Endothelial cell of umbilical vein (primary cell): Measurements from ENCODE around the gene SLC25A26. TPM values are rescaled to one million over a fixed set of nuclear protein-coding genes. Genes with fewer than 3 reads are reported as not detected.

Experiments
- BruUV-seq: library from RNA; stranded (reverse); fragments of 400-500 nt; replicated peaks from 2 replicates; lab custom pipeline; 2021; lab: Mats Ljungman, UMichigan
- CTCF ChIA-PET: fragments of 300-600, 350-600 bp; sonication (Branson Sonifier 250); formaldehyde crosslinking; loops from one replicate; lab custom pipeline; 2021; ENCODE audit warnings: antibody characterized with exemption, inconsistent platforms; lab: Charles Lee
- POLR2A ChIA-PET: fragments of 300-600, 350-600 bp; sonication (Branson Sonifier 250); formaldehyde crosslinking; loops from one replicate; lab custom pipeline; 2021; ENCODE audit warnings: antibody characterized with exemption, inconsistent platforms; lab: Charles Lee
- DNase-seq: peaks from one replicate; pipeline ENCODE4 v3.0.0-alpha.2; 2011; ENCODE audit warnings: low read depth, low spot score
- FAIRE-seq: peaks from 2 replicates; lab custom pipeline; 2011; peaks lifted over from hg19 to GRCh38; lab: Jason Lieb, UNC
- H2AFZ ChIP-seq: 2 replicates; pipeline ENCODE4 v1.6.0; 2012; ENCODE audit warnings: low read depth, low read length, control low read depth, inconsistent platforms
- H3K27ac ChIP-seq: 2 replicates; pipeline ENCODE4 v1.5.1; 2011; ENCODE audit warnings: low read depth, mild to moderate bottlenecking, control low read depth, low read length, moderate library complexity; ENCODE audit not compliant: insufficient read depth
- H3K27me3 ChIP-seq, 2 experiments: 2 replicates each; pipeline versions ENCODE4 v1.6.0 to v1.6.1; 2011; ENCODE audit warnings: low read length in 2 of 2, mixed read lengths in 1 of 2; ENCODE audit not compliant: control insufficient read depth in 2 of 2, insufficient read depth in 2 of 2
- H3K36me3 ChIP-seq, 2 experiments: 2 replicates in 1 of 2; 3 replicates in 1 of 2; pipeline ENCODE4 v1.5.1; 2011; ENCODE audit warnings: low read length in 2 of 2, mild to moderate bottlenecking in 1 of 2, moderate library complexity in 1 of 2; ENCODE audit not compliant: control insufficient read depth in 2 of 2, insufficient read depth in 2 of 2; ENCODE audit errors: extremely low read depth in 1 of 2
- H3K4me1 ChIP-seq: 3 replicates; pipeline ENCODE4 v1.5.1; 2011; ENCODE audit warnings: mild to moderate bottlenecking, low read length; ENCODE audit not compliant: control insufficient read depth, insufficient read depth; ENCODE audit errors: extremely low read depth
- H3K4me2 ChIP-seq: 2 replicates; pipeline ENCODE4 v1.6.1; 2011; ENCODE audit warnings: low read length, control low read depth, mixed read lengths; ENCODE audit not compliant: insufficient read depth
- H3K4me3 ChIP-seq, 3 experiments: fragments of 200-600 bp in 1 of 3; sonication (generic), shearing (Covaris generic) in 1 of 3; replicated peaks in 1 of 3; 2 replicates each; pipeline ENCODE4 v1.5.1; 2011 to 2016; ENCODE audit warnings: control low read depth in 3 of 3, low read length in 3 of 3, mild to moderate bottlenecking in 2 of 3, inconsistent platforms in 1 of 3, low read depth in 1 of 3, moderate library complexity in 1 of 3; ENCODE audit not compliant: insufficient read depth in 1 of 3
- H3K79me2 ChIP-seq: 2 replicates; pipeline ENCODE4 v1.6.0; 2012; ENCODE audit warnings: low read length, inconsistent platforms; ENCODE audit not compliant: control insufficient read depth, insufficient read depth
- H3K9ac ChIP-seq: replicated peaks from 2 replicates; pipeline ENCODE3; 2011; ENCODE audit warnings: low read length, control low read depth; ENCODE audit not compliant: insufficient read depth; ENCODE audit errors: extremely low read depth
- H3K9me1 ChIP-seq: replicated peaks from 3 replicates; pipeline ENCODE4 v1.6.0; 2011; ENCODE audit warnings: mild to moderate bottlenecking, low read length; ENCODE audit not compliant: control insufficient read depth, insufficient read depth; ENCODE audit errors: extremely low read depth
- H3K9me3 ChIP-seq: replicated peaks from 2 replicates; pipeline ENCODE4 v1.5.1; 2012; ENCODE audit warnings: low read length, inconsistent platforms; ENCODE audit not compliant: control insufficient read depth, insufficient read depth
- H4K20me1 ChIP-seq: replicated peaks from 2 replicates; pipeline ENCODE3; 2011; ENCODE audit warnings: mild to moderate bottlenecking, low read length; ENCODE audit not compliant: control insufficient read depth, insufficient read depth; ENCODE audit errors: extremely low read depth
- CTCF ChIP-seq, 2 donors: IDR thresholded peaks; 1 replicate in 1 of 2; 2 replicates in 1 of 2; pipeline ENCODE4 v1.5.1; 2011; ENCODE audit warnings: low read length in 2 of 2, mild to moderate bottlenecking in 2 of 2, moderate library complexity in 2 of 2, control low read depth in 1 of 2, inconsistent platforms in 1 of 2, low read depth in 1 of 2; ENCODE audit not compliant: insufficient read depth in 1 of 2; ENCODE audit errors: extremely low read depth in 1 of 2
- EZH2 ChIP-seq: IDR thresholded peaks from 2 replicates; pipeline ENCODE4 v1.6.1; 2012; ENCODE audit warnings: borderline replicate concordance, low read depth, mild to moderate bottlenecking, moderate library complexity, low read length, inconsistent platforms; ENCODE audit not compliant: severe bottlenecking
- FOS ChIP-seq: IDR thresholded peaks from 2 replicates; pipeline ENCODE4 v1.6.1; 2011; ENCODE audit warnings: mild to moderate bottlenecking, low read length, moderate library complexity, borderline replicate concordance; ENCODE audit not compliant: insufficient read depth
- GATA2 ChIP-seq: IDR thresholded peaks from 2 replicates; pipeline ENCODE4 v1.7.0; 2011; ENCODE audit warnings: low read depth, mild to moderate bottlenecking, moderate library complexity, mixed read lengths, low read length; ENCODE audit not compliant: insufficient read length, insufficient read depth
- JUN ChIP-seq: IDR thresholded peaks from 2 replicates; pipeline ENCODE4 v1.6.1; 2011; ENCODE audit warnings: borderline replicate concordance, low read depth; ENCODE audit not compliant: insufficient read length, insufficient read depth
- MAX ChIP-seq: IDR thresholded peaks from 2 replicates; pipeline ENCODE4 v1.6.1; 2011; ENCODE audit not compliant: insufficient read depth, insufficient read length
- MYC ChIP-seq: IDR thresholded peaks from one replicate; pipeline ENCODE4 v1.6.1; 2011; ENCODE audit warnings: mild to moderate bottlenecking, low read depth, low read length
- POLR2A ChIP-seq: IDR thresholded peaks from 2 replicates; pipeline ENCODE4 v1.6.1; 2012; ENCODE audit warnings: low read depth, mild to moderate bottlenecking, control low read depth, low read length
- POLR2AphosphoS5 ChIP-seq: IDR thresholded peaks from 2 replicates; pipeline ENCODE4 v1.6.1; 2012; ENCODE audit warnings: low read depth, mild to moderate bottlenecking, control low read depth, low read length, moderate library complexity; ENCODE audit not compliant: insufficient read depth
- dilution Hi-C: fragments of 300-500 bp; cut with MboI; formaldehyde crosslinking; loops from one replicate; pipeline ENCODE4 v1.15.0; 2019; ENCODE audit warnings: low sequenced_read_pairs; ENCODE audit not compliant: extremely low pct_ligation_motif_present
- intact Hi-C: fragments of 100-400 bp; cut with micrococcal nuclease; formaldehyde crosslinking; loops from one replicate; pipeline ENCODE4 v1.10.0; 2022
- polyA plus RNA-seq, 4 experiments: library from polyadenylated mRNA; depleted of rRNA in 3 of 4; stranded (reverse) in 3 of 4; unstranded in 1 of 4; fragments of >200 nt; gene quantifications; 2 replicates each; pipeline versions ENCODE4 v1.2.1 to v1.2.3, GENCODE V29; 2011 to 2012; ENCODE audit warnings: missing spikeins in 1 of 4
- total RNA-seq: library from RNA; stranded (reverse); gene quantifications from 2 replicates; pipeline ENCODE4 v1.2.3, GENCODE V29; 2021

The SLC25A26 gene
- total and polyA plus RNA-seq, 2 donors (not counting 3 experiments of a cell fraction or from before 2014, with no cell fraction given) = 11.8 to 23.5 TPM

DNA sequence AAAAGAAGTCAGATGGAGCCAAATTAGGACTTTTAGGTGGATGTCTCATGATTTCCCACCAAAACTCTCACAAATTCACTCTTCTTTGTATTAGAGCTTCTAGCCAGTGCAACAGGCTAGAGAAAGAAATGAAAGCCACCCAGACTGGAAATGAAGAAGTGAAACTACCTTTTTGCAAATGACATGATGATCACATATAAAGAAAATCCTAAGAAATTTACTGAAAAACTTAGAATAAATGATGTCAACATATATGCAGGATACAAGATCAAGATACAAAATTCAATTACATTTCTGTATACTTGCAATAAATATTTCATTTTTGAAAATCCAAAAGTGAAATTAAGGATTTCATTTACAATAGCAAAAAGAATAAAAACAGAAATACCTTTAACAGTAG lies 169.2 kb downstream of the SLC25A26 start:
- no peak overlapping the region for H3K4me3 ChIP-seq
- no peaks in the 10 kb centered on the region for H4K20me1 ChIP-seq
- H3K4me2 ChIP-seq = no peak overlapping the region
- dilution Hi-C loops (loop anchor here (25.0 kb wide), 1 partner anchor 422 kb away; no protein-coding TSS in a partner anchor), intact Hi-C loops (loop anchor here (5.0 kb wide), 1 partner anchor 113 kb away; no protein-coding TSS in a partner anchor)
- BruUV-seq = no TSS peak
- no peak overlapping the region for H3K27ac ChIP-seq
- no peaks in the 10 kb centered on the region for H3K79me2 ChIP-seq
- H3K27me3 ChIP-seq = no peaks in the 10 kb centered on the region
- H3K4me1 ChIP-seq = peaks cover 22% of the 10 kb centered on the region
- CTCF ChIA-PET = interaction anchor here (1.4 to 1.6 kb wide), 2 partner anchors 12 to 113 kb away, joined by 4 to 8 read pairs; no protein-coding TSS in a partner anchor
- POLR2A ChIA-PET = no interaction called here
- no peak overlapping the region for H3K9ac ChIP-seq
- TF ChIP-seq GATA2 (no peak), POLR2AphosphoS5 (no peak), JUN (no peak), MAX (no peak), FOS (no peak), CTCF (IDR thresholded peaks at IDR 0.05; ENCODE audit: extremely low read depth in 1 of 2, insufficient read depth in 1 of 2, low read depth in 1 of 2, low read length in 2 of 2) (no peak), EZH2 (no peak), POLR2A (no peak), MYC (no peak)
- FAIRE-seq (no peak), DNase-seq (no peak)
- H2AFZ ChIP-seq = no peak overlapping the region
- peaks cover 16 to 27% of the 10 kb centered on the region in 2 experiments for H3K36me3 ChIP-seq
- H3K9me1 ChIP-seq = no peaks in the 10 kb centered on the region
- H3K9me3 ChIP-seq = no peaks in the 10 kb centered on the region
